ENCODE measurements around the gene ZDHHC3. TPM values are rescaled to one million over a fixed set of nuclear protein-coding genes. Genes with fewer than 3 reads are reported as not detected.

ZDHHC3 gene
- total RNA-seq, 1 experiment from 2014 or later = 49.5 TPM

GRCh38 chr3:44892689-44893088, 83.3 kb downstream of the ZDHHC3 start:
- POLR2A ChIA-PET = no interaction called here
- H3K36me3 ChIP-seq (ENCODE audit: control insufficient read depth, insufficient read depth, low read length) = no peaks in the 10 kb centered on the region
- no peaks in the 10 kb centered on the region for H3K27me3 ChIP-seq (ENCODE audit: control insufficient read depth, insufficient read depth, low read length)
- no peak overlapping the region for H3K27ac ChIP-seq (ENCODE audit: low read length)
- in situ Hi-C loops (cut with HindIII; ENCODE audit: low pct_unique_long_range_greater_than_20kb, low sequenced_read_pairs) = no loop called here
- no peak for DNase-seq (ENCODE audit: low read depth, low spot score)
- CTCF ChIA-PET = no interaction called here
- TF ChIP-seq REST (IDR thresholded peaks at IDR 0.05; ENCODE audit: insufficient read depth in 1 of 2, low read depth in 2 of 2, low read length in 1 of 2) = no peak
- TF ChIP-seq SIN3A (IDR thresholded peaks at IDR 0.05; ENCODE audit: borderline replicate concordance, insufficient read depth, low read depth, low read length) = no peak
- no peak for TF ChIP-seq TCF7L2 (IDR thresholded peaks at IDR 0.05; ENCODE audit: low read depth, low read length)
- TF ChIP-seq, protein P1, sequence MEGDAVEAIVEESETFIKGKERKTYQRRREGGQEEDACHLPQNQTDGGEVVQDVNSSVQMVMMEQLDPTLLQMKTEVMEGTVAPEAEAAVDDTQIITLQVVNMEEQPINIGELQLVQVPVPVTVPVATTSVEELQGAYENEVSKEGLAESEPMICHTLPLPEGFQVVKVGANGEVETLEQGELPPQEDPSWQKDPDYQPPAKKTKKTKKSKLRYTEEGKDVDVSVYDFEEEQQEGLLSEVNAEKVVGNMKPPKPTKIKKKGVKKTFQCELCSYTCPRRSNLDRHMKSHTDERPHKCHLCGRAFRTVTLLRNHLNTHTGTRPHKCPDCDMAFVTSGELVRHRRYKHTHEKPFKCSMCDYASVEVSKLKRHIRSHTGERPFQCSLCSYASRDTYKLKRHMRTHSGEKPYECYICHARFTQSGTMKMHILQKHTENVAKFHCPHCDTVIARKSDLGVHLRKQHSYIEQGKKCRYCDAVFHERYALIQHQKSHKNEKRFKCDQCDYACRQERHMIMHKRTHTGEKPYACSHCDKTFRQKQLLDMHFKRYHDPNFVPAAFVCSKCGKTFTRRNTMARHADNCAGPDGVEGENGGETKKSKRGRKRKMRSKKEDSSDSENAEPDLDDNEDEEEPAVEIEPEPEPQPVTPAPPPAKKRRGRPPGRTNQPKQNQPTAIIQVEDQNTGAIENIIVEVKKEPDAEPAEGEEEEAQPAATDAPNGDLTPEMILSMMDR (IDR thresholded peaks at IDR 0.05) = no peak
- TF ChIP-seq POLR2AphosphoS5 (IDR thresholded peaks at IDR 0.05; ENCODE audit: low read depth, low read length) = no peak
- intact Hi-C loops (cut with micrococcal nuclease; ENCODE audit: unreplicated experiment) = no loop called here
- no TSS peak for BruUV-seq (replicated peaks)
- no peaks in the 10 kb centered on the region; the same call in 1 of the 2 replicates for H3K4me1 ChIP-seq (ENCODE audit: control insufficient read depth, insufficient read depth, low read length)
- no peak for ATAC-seq
- no peak overlapping the region for H3K4me3 ChIP-seq (ENCODE audit: low read depth in 2 of 2, low read length in 2 of 2)
- no peaks in the 10 kb centered on the region for H3K9me3 ChIP-seq (ENCODE audit: control insufficient read depth, insufficient read depth, low read depth, low read length)

GRCh38 chr3:44890852-44891251, 85.1 kb downstream of the ZDHHC3 start:
- Histone ChIP-seq H3K4me1 (ENCODE audit: control insufficient read depth, insufficient read depth, low read length) (no peaks in the 10 kb centered on the region; the same call in 1 of the 2 replicates), H3K9me3 (ENCODE audit: control insufficient read depth, insufficient read depth, low read depth, low read length) (no peaks in the 10 kb centered on the region), H3K4me3 (ENCODE audit: low read depth in 2 of 2, low read length in 2 of 2) (no peak overlapping the region), H3K27ac (ENCODE audit: low read length) (no peak overlapping the region), H3K36me3 (ENCODE audit: control insufficient read depth, insufficient read depth, low read length) (no peaks in the 10 kb centered on the region), H3K27me3 (ENCODE audit: control insufficient read depth, insufficient read depth, low read length) (no peaks in the 10 kb centered on the region)
- in situ Hi-C loops (cut with HindIII; ENCODE audit: low pct_unique_long_range_greater_than_20kb, low sequenced_read_pairs) (no loop called here), intact Hi-C loops (cut with micrococcal nuclease; ENCODE audit: unreplicated experiment) (no loop called here)
- DNase-seq (ENCODE audit: low read depth, low spot score) = no peak
- TF ChIP-seq POLR2AphosphoS5 (IDR thresholded peaks at IDR 0.05; ENCODE audit: low read depth, low read length) (no peak), REST (IDR thresholded peaks at IDR 0.05; ENCODE audit: insufficient read depth in 1 of 2, low read depth in 2 of 2, low read length in 1 of 2) (no peak), SIN3A (IDR thresholded peaks at IDR 0.05; ENCODE audit: borderline replicate concordance, insufficient read depth, low read depth, low read length) (no peak), TCF7L2 (IDR thresholded peaks at IDR 0.05; ENCODE audit: low read depth, low read length) (no peak)
- TF ChIP-seq, protein P1 (IDR thresholded peaks at IDR 0.05) = no peak
- POLR2A ChIA-PET = no interaction called here
- CTCF ChIA-PET = no interaction called here
- BruUV-seq (replicated peaks) = no TSS peak
- ATAC-seq = no peak
